Endothelial cell of umbilical vein (primary cell): Measurements from ENCODE around the gene FOXP1. TPM values are rescaled to one million over a fixed set of nuclear protein-coding genes. Genes with fewer than 3 reads are reported as not detected.

Experiments used
- BruUV-seq: library from RNA; stranded (reverse); fragments of 400-500 nt; replicated peaks from 2 replicates; lab custom pipeline; 2021; lab: Mats Ljungman, UMichigan
- CTCF ChIA-PET: fragments of 300-600, 350-600 bp; sonication (Branson Sonifier 250); formaldehyde crosslinking; loops from one replicate; lab custom pipeline; 2021; ENCODE audit warnings: antibody characterized with exemption, inconsistent platforms; lab: Charles Lee
- POLR2A ChIA-PET: fragments of 300-600, 350-600 bp; sonication (Branson Sonifier 250); formaldehyde crosslinking; loops from one replicate; lab custom pipeline; 2021; ENCODE audit warnings: antibody characterized with exemption, inconsistent platforms; lab: Charles Lee
- DNase-seq: peaks from one replicate; pipeline ENCODE4 v3.0.0-alpha.2; 2011; ENCODE audit warnings: low read depth, low spot score
- FAIRE-seq: peaks from 2 replicates; lab custom pipeline; 2011; peaks lifted over from hg19 to GRCh38; lab: Jason Lieb, UNC
- H2AFZ ChIP-seq: 2 replicates; pipeline ENCODE4 v1.6.0; 2012; ENCODE audit warnings: low read depth, low read length, control low read depth, inconsistent platforms
- H3K27ac ChIP-seq: 2 replicates; pipeline ENCODE4 v1.5.1; 2011; ENCODE audit warnings: low read depth, mild to moderate bottlenecking, control low read depth, low read length, moderate library complexity; ENCODE audit not compliant: insufficient read depth
- H3K27me3 ChIP-seq, 2 experiments: 2 replicates each; pipeline versions ENCODE4 v1.6.0 to v1.6.1; 2011; ENCODE audit warnings: low read length in 2 of 2, mixed read lengths in 1 of 2; ENCODE audit not compliant: control insufficient read depth in 2 of 2, insufficient read depth in 2 of 2
- H3K36me3 ChIP-seq, 2 experiments: 2 replicates in 1 of 2; 3 replicates in 1 of 2; pipeline ENCODE4 v1.5.1; 2011; ENCODE audit warnings: low read length in 2 of 2, mild to moderate bottlenecking in 1 of 2, moderate library complexity in 1 of 2; ENCODE audit not compliant: control insufficient read depth in 2 of 2, insufficient read depth in 2 of 2; ENCODE audit errors: extremely low read depth in 1 of 2
- H3K4me1 ChIP-seq: 3 replicates; pipeline ENCODE4 v1.5.1; 2011; ENCODE audit warnings: mild to moderate bottlenecking, low read length; ENCODE audit not compliant: control insufficient read depth, insufficient read depth; ENCODE audit errors: extremely low read depth
- H3K4me2 ChIP-seq: 2 replicates; pipeline ENCODE4 v1.6.1; 2011; ENCODE audit warnings: low read length, control low read depth, mixed read lengths; ENCODE audit not compliant: insufficient read depth
- H3K4me3 ChIP-seq, 3 experiments: fragments of 200-600 bp in 1 of 3; sonication (generic), shearing (Covaris generic) in 1 of 3; replicated peaks in 1 of 3; 2 replicates each; pipeline ENCODE4 v1.5.1; 2011 to 2016; ENCODE audit warnings: control low read depth in 3 of 3, low read length in 3 of 3, mild to moderate bottlenecking in 2 of 3, inconsistent platforms in 1 of 3, low read depth in 1 of 3, moderate library complexity in 1 of 3; ENCODE audit not compliant: insufficient read depth in 1 of 3
- H3K79me2 ChIP-seq: 2 replicates; pipeline ENCODE4 v1.6.0; 2012; ENCODE audit warnings: low read length, inconsistent platforms; ENCODE audit not compliant: control insufficient read depth, insufficient read depth
- H3K9ac ChIP-seq: replicated peaks from 2 replicates; pipeline ENCODE3; 2011; ENCODE audit warnings: low read length, control low read depth; ENCODE audit not compliant: insufficient read depth; ENCODE audit errors: extremely low read depth
- H3K9me1 ChIP-seq: replicated peaks from 3 replicates; pipeline ENCODE4 v1.6.0; 2011; ENCODE audit warnings: mild to moderate bottlenecking, low read length; ENCODE audit not compliant: control insufficient read depth, insufficient read depth; ENCODE audit errors: extremely low read depth
- H3K9me3 ChIP-seq: replicated peaks from 2 replicates; pipeline ENCODE4 v1.5.1; 2012; ENCODE audit warnings: low read length, inconsistent platforms; ENCODE audit not compliant: control insufficient read depth, insufficient read depth
- H4K20me1 ChIP-seq: replicated peaks from 2 replicates; pipeline ENCODE3; 2011; ENCODE audit warnings: mild to moderate bottlenecking, low read length; ENCODE audit not compliant: control insufficient read depth, insufficient read depth; ENCODE audit errors: extremely low read depth
- CTCF ChIP-seq, 2 donors: IDR thresholded peaks; 1 replicate in 1 of 2; 2 replicates in 1 of 2; pipeline ENCODE4 v1.5.1; 2011; ENCODE audit warnings: low read length in 2 of 2, mild to moderate bottlenecking in 2 of 2, moderate library complexity in 2 of 2, control low read depth in 1 of 2, inconsistent platforms in 1 of 2, low read depth in 1 of 2; ENCODE audit not compliant: insufficient read depth in 1 of 2; ENCODE audit errors: extremely low read depth in 1 of 2
- EZH2 ChIP-seq: IDR thresholded peaks from 2 replicates; pipeline ENCODE4 v1.6.1; 2012; ENCODE audit warnings: borderline replicate concordance, low read depth, mild to moderate bottlenecking, moderate library complexity, low read length, inconsistent platforms; ENCODE audit not compliant: severe bottlenecking
- FOS ChIP-seq: IDR thresholded peaks from 2 replicates; pipeline ENCODE4 v1.6.1; 2011; ENCODE audit warnings: mild to moderate bottlenecking, low read length, moderate library complexity, borderline replicate concordance; ENCODE audit not compliant: insufficient read depth
- GATA2 ChIP-seq: IDR thresholded peaks from 2 replicates; pipeline ENCODE4 v1.7.0; 2011; ENCODE audit warnings: low read depth, mild to moderate bottlenecking, moderate library complexity, mixed read lengths, low read length; ENCODE audit not compliant: insufficient read length, insufficient read depth
- JUN ChIP-seq: IDR thresholded peaks from 2 replicates; pipeline ENCODE4 v1.6.1; 2011; ENCODE audit warnings: borderline replicate concordance, low read depth; ENCODE audit not compliant: insufficient read length, insufficient read depth
- MYC ChIP-seq: IDR thresholded peaks from one replicate; pipeline ENCODE4 v1.6.1; 2011; ENCODE audit warnings: mild to moderate bottlenecking, low read depth, low read length
- POLR2A ChIP-seq: IDR thresholded peaks from 2 replicates; pipeline ENCODE4 v1.6.1; 2012; ENCODE audit warnings: low read depth, mild to moderate bottlenecking, control low read depth, low read length
- POLR2AphosphoS5 ChIP-seq: IDR thresholded peaks from 2 replicates; pipeline ENCODE4 v1.6.1; 2012; ENCODE audit warnings: low read depth, mild to moderate bottlenecking, control low read depth, low read length, moderate library complexity; ENCODE audit not compliant: insufficient read depth
- dilution Hi-C: fragments of 300-500 bp; cut with MboI; formaldehyde crosslinking; loops from one replicate; pipeline ENCODE4 v1.15.0; 2019; ENCODE audit warnings: low sequenced_read_pairs; ENCODE audit not compliant: extremely low pct_ligation_motif_present
- intact Hi-C: fragments of 100-400 bp; cut with micrococcal nuclease; formaldehyde crosslinking; loops from one replicate; pipeline ENCODE4 v1.10.0; 2022
- polyA plus RNA-seq, 4 experiments: library from polyadenylated mRNA; depleted of rRNA in 3 of 4; stranded (reverse) in 3 of 4; unstranded in 1 of 4; fragments of >200 nt; gene quantifications; 2 replicates each; pipeline versions ENCODE4 v1.2.1 to v1.2.3, GENCODE V29; 2011 to 2012; ENCODE audit warnings: missing spikeins in 1 of 4
- total RNA-seq: library from RNA; stranded (reverse); gene quantifications from 2 replicates; pipeline ENCODE4 v1.2.3, GENCODE V29; 2021
- TF ChIP-seq, protein P1 (sequence below): IDR thresholded peaks from 2 replicates; pipeline ENCODE4 v1.6.1; 2011; ENCODE audit not compliant: insufficient read depth, insufficient read length

FOXP1 gene
- total and polyA plus RNA-seq, 2 donors (not counting 3 experiments of a cell fraction or from before 2014, with no cell fraction given): 41.0 to 107 TPM

- dilution Hi-C loops: no loop called here
- POLR2A ChIA-PET: interaction anchor here (0.7 kb wide), 2 partner anchors 35 to 377 kb away, joined by 3 to 8 read pairs; no protein-coding TSS in a partner anchor
- H3K9ac ChIP-seq: no peak overlapping the region
Measured at GRCh38 chr3:71432044-71432975, 151.2 kb downstream of the FOXP1 start.

More at GRCh38 chr3:71432044-71432975, 151.2 kb downstream of the FOXP1 start:
- TF ChIP-seq EZH2 (no peak), POLR2AphosphoS5 (no peak), FOS (no peak), POLR2A (no peak), JUN (no peak), GATA2 (no peak), MYC (no peak), CTCF (IDR thresholded peaks at IDR 0.05; ENCODE audit: extremely low read depth in 1 of 2, insufficient read depth in 1 of 2, low read depth in 1 of 2, low read length in 2 of 2) (no peak)
- TF ChIP-seq, protein P1, sequence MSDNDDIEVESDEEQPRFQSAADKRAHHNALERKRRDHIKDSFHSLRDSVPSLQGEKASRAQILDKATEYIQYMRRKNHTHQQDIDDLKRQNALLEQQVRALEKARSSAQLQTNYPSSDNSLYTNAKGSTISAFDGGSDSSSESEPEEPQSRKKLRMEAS: no peak
- no peaks in the 10 kb centered on the region for H3K36me3 ChIP-seq
- CTCF ChIA-PET: interaction anchor here (0.6 to 1.4 kb wide), 3 partner anchors 14 to 75 kb away, joined by 3 to 4 read pairs (median 3); no protein-coding TSS in a partner anchor
- H3K4me2 ChIP-seq: no peak overlapping the region
- H3K27me3 ChIP-seq: no peaks in the 10 kb centered on the region
- peak overlapping the region; percentile 3 for H2AFZ ChIP-seq
- DNase-seq: no peak
- no peaks in the 10 kb centered on the region for H3K9me1 ChIP-seq
- H3K79me2 ChIP-seq: no peaks in the 10 kb centered on the region
- H3K9me3 ChIP-seq: no peaks in the 10 kb centered on the region
- no peaks in the 10 kb centered on the region for H4K20me1 ChIP-seq
- no peak overlapping the region for H3K4me3 ChIP-seq
- no peak for FAIRE-seq
- no peak overlapping the region for H3K27ac ChIP-seq
- intact Hi-C loops: no loop called here
- no TSS peak for BruUV-seq
- H3K4me1 ChIP-seq: peaks cover 17% of the 10 kb centered on the region
